GM18502 (cell line): ENCODE data around the gene PHRF1.
"Not testable (repeated sequence)": the region's sequence is repeated elsewhere in the genome, so short reads cannot be mapped to it uniquely, and the experiment has no call there.

Source experiments
- ATAC-seq: cut with Tn5 transposase; IDR thresholded peaks from one replicate; pipeline ENCODE4 v1.9.1; 2021; ENCODE audit warnings: mild to moderate bottlenecking; ENCODE audit not compliant: unreplicated experiment, poor library complexity

Gene PHRF1

GRCh38 chr11:646214-646613 is 69.9 kb downstream of the PHRF1 start:
- no peak for ATAC-seq

GRCh38 chr11:647672-648158 is 71.4 kb downstream of the PHRF1 start:
- ATAC-seq = not testable (repeated sequence)

- no peak for ATAC-seq
These were observed 74.2 kb downstream of the PHRF1 start for GRCh38 chr11:650482-650881.

GRCh38 chr11:653136-653535 is 76.9 kb downstream of the PHRF1 start:
- ATAC-seq = not testable (repeated sequence)

- ATAC-seq = no peak
These were observed 77.6 kb downstream of the PHRF1 start for GRCh38 chr11:653837-654236.

- ATAC-seq = not testable (repeated sequence)
These were observed 78.2 kb downstream of the PHRF1 start for GRCh38 chr11:654444-654843.

- no peak for ATAC-seq
These were observed 78.9 kb downstream of the PHRF1 start for GRCh38 chr11:655036-655726.

- ATAC-seq = no peak
These were observed 80.2 kb downstream of the PHRF1 start for GRCh38 chr11:656426-656825.

- no peak for ATAC-seq
These were observed 80.6 kb downstream of the PHRF1 start for GRCh38 chr11:656866-657265.

- no peak for ATAC-seq
These were observed 81.4 kb downstream of the PHRF1 start for GRCh38 chr11:657691-658126.

- no peak for ATAC-seq
These were observed 83.3 kb downstream of the PHRF1 start for GRCh38 chr11:659532-660085.

- no peak for ATAC-seq
These were observed 84.0 kb downstream of the PHRF1 start for GRCh38 chr11:660281-660680.

- ATAC-seq = no peak
These were observed 84.6 kb downstream of the PHRF1 start for GRCh38 chr11:660681-661444.
